Kidney tubule cell (primary cell): ENCODE data around the gene SLCO4A1.

Experiments
- DNase-seq: peaks from one replicate; pipeline ENCODE4 v3.0.0-alpha.2; 2018; ENCODE audit warnings: low spot score

The SLCO4A1 gene

DNA sequence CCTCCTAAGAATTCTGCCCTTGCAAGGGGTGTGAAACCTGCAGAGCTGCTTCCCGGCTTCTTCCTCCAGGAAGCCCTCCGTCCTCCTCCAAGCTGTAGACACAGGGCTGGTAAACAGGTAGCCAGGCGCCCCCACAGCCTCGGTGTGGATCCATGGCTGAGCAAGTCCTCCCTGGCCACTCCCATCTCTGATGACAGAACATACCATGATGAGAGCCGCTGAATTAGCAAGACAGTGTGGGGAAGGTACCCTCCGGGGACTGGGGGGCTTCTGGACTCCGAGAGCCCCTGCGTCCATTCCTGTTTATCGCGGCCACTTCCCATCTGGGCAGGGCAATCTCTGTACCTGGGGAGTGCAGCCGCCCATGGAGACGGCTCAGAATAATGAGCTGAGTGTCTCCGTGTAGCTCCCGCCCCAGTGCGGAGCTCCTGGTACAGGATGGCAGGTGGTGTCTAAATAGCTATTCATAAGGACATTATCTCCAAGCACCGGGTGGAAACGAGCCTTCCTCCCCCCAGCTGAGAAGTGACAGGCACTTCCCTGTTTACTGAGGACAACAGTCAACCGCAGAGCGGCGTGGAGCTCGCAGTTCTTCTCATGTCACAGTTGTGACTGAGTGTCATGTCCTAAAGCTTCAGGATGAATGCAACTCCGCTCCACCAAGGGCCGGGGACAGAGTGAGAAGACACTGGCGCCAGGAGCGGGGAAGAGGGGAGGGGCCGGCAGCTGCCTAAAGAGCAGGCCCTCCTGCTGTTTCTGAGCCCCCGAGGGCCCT, 43.7 kb downstream of the SLCO4A1 start:
- DNase-seq: peak; percentile 8

GRCh38 chr20:62686869-62687830, 44.8 kb downstream of the SLCO4A1 start:
- no peak for DNase-seq

DNA sequence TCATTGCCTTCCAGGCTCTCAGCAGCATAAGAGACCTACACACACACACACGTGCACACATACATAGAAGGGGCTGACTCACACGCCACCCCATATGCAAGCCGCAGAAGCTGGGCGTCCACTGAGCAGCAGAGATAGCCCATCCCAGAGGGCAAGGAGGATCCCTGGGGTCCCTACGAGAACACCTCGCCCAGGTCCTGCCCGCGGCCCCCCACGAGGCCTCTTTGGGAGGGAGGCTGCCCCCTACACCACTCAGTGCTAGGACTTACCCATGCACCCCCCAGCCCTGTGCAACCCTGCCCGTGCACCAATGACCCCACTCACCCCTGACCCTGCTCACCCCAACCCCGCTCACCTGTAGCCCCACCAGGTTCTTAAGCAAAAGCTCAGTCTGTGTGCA, 45.8 kb downstream of the SLCO4A1 start:
- no peak for DNase-seq

- no peak for DNase-seq
Measured at GRCh38 chr20:62688855-62689460, 46.7 kb downstream of the SLCO4A1 start.

GRCh38 chr20:62689861-62690260, 47.6 kb downstream of the SLCO4A1 start:
- DNase-seq: no peak

DNA sequence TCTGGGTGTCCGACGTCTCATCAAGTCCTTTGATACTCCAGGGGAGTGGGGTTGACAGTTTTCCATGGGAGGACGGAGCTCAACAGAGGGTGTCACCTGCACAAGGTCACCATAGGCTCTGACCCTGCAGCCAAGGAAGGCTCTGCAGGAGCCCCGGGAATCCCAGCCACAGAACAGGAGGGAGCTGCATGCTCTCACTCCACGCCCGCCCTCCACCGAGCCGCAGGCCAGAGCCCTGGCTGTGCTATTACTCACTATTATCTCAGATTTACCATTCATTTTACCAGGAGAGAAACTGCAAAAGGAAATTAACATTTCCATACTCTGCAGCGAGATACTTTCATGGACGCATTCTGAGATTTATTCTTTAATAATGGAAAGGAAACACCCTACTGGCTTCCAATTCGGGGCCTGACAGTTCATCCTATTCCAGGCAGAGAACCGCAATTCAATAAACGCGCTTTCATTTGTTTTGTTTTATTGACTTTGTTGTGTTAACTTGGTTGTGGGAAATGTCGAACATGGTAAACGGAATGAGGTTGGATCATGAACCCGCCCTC, 48.0 kb downstream of the SLCO4A1 start:
- no peak for DNase-seq

GRCh38 chr20:62691487-62691886, 49.2 kb downstream of the SLCO4A1 start:
- peak; percentile 8 for DNase-seq

- no peak for DNase-seq
Measured at GRCh38 chr20:62692176-62692575, 49.9 kb downstream of the SLCO4A1 start.

GRCh38 chr20:62692801-62693523, 50.7 kb downstream of the SLCO4A1 start:
- DNase-seq: no peak

DNA sequence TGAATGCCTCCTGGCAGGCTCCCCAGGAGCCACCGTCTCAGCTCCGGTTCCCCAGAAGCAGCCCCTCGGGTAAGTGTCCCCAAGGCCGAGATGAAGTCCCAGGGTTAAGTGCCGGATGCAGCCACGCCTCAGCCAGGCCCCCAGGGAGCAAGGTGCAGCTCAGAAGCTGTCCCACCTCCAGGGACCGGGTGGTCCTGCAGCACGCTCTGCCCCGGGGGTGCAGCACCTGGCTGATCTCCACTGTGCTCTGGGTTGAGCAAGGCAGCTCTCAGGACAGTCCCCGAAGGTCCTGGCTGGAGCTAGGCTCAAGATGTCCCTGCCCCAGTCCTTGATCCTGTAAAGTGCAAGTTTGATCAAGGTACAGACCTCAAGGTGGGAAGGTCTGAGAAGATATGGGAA, 51.2 kb downstream of the SLCO4A1 start:
- no peak for DNase-seq

GRCh38 chr20:62694106-62694505, 51.8 kb downstream of the SLCO4A1 start:
- no peak for DNase-seq

DNA sequence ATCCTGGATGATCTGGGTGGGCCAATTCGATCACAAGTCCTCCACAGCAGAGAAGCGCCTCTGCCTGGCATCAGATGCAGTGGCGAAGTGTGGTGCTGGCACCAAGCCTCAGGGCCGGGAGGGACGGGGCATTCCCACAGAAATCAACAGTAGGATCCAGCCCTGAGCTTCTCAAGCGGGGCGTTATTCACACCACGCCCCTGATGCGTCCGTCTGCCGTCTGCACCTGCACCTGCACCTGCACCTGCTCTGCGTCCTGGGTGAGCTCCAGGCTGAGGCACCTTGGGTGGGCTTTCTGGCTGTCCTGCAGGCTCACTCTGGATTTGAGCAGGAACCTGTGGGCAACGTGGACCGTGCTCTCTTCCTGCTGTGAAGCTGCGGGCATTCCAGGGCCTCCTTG, 52.6 kb downstream of the SLCO4A1 start:
- DNase-seq: no peak

DNA sequence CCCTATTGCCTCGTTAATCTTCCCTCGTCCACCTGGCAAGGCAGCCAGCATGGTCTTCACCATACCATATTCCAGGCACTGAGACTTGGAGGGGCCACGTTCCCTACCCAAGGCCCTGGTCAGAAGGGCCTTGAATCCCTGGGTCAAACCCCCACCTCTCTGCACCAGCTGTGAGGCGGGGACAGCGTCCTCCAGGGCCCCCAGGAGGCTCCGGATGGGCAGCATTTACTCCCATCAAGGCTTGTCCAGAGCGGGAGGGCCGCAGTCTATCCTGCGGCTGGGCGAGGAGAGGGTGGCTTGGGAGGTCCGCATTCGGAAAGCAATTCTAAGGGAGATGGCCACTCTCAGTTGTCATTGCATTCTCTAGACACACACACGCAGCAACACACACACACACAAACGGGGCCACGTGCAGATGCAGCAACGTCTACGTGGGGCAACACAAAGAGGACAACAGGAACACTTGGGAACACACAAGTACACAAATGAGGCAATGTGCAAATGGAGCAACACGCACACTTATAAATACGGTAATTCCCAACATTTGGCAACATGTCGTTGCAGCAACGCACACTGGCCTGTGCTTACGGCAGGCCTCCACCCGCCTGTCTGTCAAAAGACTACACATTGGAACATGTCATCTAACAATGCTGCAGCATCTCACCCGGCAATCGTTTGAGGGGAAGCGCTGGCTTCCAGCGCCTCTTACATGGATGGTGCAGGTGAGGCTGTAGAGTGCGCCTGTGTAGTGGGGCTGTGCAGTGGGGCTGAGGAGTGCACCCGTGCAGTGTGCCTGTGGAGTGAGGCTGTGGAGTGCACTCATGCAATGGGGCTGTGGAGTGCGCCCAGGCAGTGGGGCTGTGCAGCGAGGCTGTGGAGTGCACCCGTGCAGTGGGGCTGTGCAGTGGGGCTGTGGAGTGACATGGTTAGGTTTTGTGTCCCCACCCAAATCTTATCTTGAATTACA, 53.4 kb downstream of the SLCO4A1 start:
- DNase-seq: no peak

GRCh38 chr20:62696434-62696957, 54.2 kb downstream of the SLCO4A1 start:
- peak; percentile 22 for DNase-seq

GRCh38 chr20:62696989-62697388, 54.7 kb downstream of the SLCO4A1 start:
- DNase-seq: no peak

- DNase-seq: no peak
Measured at GRCh38 chr20:62697468-62697912, 55.2 kb downstream of the SLCO4A1 start.

DNA sequence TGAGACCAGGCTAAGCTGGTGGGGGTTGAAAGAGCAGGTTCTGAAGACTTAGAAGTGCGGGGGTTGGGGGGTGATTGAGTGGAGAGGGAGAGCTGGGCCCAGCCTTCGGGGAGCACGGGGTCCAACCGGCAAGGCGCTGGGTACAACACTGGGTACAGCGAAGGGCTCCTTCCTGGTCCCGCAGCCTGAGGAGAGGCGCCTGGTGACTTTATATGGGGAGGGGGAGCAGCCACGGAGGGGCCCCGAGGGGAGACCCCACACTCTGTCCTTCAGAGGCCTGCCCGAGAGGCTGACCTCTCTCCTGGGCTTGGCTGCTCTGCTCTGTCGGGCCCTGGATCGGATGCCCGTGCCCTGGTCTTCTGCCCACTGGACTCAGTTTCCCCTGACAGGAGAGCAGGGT, 55.9 kb downstream of the SLCO4A1 start:
- DNase-seq: no peak

- DNase-seq: no peak
Measured at GRCh38 chr20:62699296-62699695, 57.0 kb downstream of the SLCO4A1 start.

- no peak for DNase-seq
Measured at GRCh38 chr20:62699741-62700140, 57.4 kb downstream of the SLCO4A1 start.
